MG63 (cell line): Measurements from ENCODE around the gene LZTS2. TPM values are rescaled to one million over a fixed set of nuclear protein-coding genes. Genes with fewer than 3 reads are reported as not detected.
"Not testable (repeated sequence)": the region's sequence is repeated elsewhere in the genome, so short reads cannot be mapped to it uniquely, and the experiment has no call there.

Experiments used
- DNase-seq: peaks from one replicate; pipeline ENCODE4 v3.0.0-alpha.2; 2020
- H3K27me3 ChIP-seq: fragments of 250-450 bp; sonication (Bioruptor Pico); 2 replicates; pipeline ENCODE4 v1.5.1; 2020; ENCODE audit warnings: mild to moderate bottlenecking, moderate library complexity
- H3K36me3 ChIP-seq: fragments of 250-450 bp; sonication (Bioruptor Pico); 2 replicates; pipeline ENCODE4 v1.5.1; 2020; ENCODE audit warnings: mild to moderate bottlenecking, moderate library complexity
- H3K4me3 ChIP-seq: fragments of 250-450 bp; sonication (Bioruptor Pico); 2 replicates; pipeline ENCODE4 v1.5.1; 2020; ENCODE audit warnings: mild to moderate bottlenecking, moderate library complexity
- H3K9me3 ChIP-seq: fragments of 250-450 bp; sonication (Bioruptor Pico); 2 replicates; pipeline ENCODE4 v1.5.1; 2020; ENCODE audit warnings: mild to moderate bottlenecking, moderate library complexity
- total RNA-seq: library from RNA; depleted of rRNA; stranded (reverse); fragments of >200 nt; shearing (Covaris generic); gene quantifications from 2 replicates; pipeline ENCODE4 v1.2.3, GENCODE V29; 2014; ENCODE audit warnings: low replicate concordance

The LZTS2 gene
- total RNA-seq, 1 experiment from 2014 or later: 64.4 TPM

GRCh38 chr10:100972904-100973535 lies 26.6 kb upstream of the LZTS2 start:
- Histone ChIP-seq H3K27me3 (no peaks in the 10 kb centered on the region), H3K4me3 (no peak overlapping the region), H3K36me3 (no peaks in the 10 kb centered on the region), H3K9me3 (no peaks in the 10 kb centered on the region)
- no peak for DNase-seq

GRCh38 chr10:100975397-100975796 lies 24.2 kb upstream of the LZTS2 start:
- H3K27me3 ChIP-seq, H3K4me3 ChIP-seq, H3K9me3 ChIP-seq, H3K36me3 ChIP-seq, DNase-seq: not testable (repeated sequence)

- Histone ChIP-seq H3K4me3 (no peak overlapping the region), H3K27me3 (no peaks in the 10 kb centered on the region), H3K36me3 (no peaks in the 10 kb centered on the region; the same call in none of the 2 replicates), H3K9me3 (no peaks in the 10 kb centered on the region)
- DNase-seq: no peak
Observed at GRCh38 chr10:100976906-100977305, 22.7 kb upstream of the LZTS2 start.

- H3K27me3 ChIP-seq: no peaks in the 10 kb centered on the region
- no peak for DNase-seq
- H3K36me3 ChIP-seq: no peaks in the 10 kb centered on the region; the same call in none of the 2 replicates
- H3K9me3 ChIP-seq: no peaks in the 10 kb centered on the region
- H3K4me3 ChIP-seq: no peak overlapping the region
Observed at GRCh38 chr10:100977436-100977835, 22.2 kb upstream of the LZTS2 start.

GRCh38 chr10:100978121-100978900 lies 21.3 kb upstream of the LZTS2 start:
- Histone ChIP-seq H3K9me3 (no peaks in the 10 kb centered on the region), H3K4me3 (no peak overlapping the region), H3K27me3 (no peaks in the 10 kb centered on the region), H3K36me3 (no peaks in the 10 kb centered on the region; the same call in none of the 2 replicates)
- DNase-seq: no peak

GRCh38 chr10:100978901-100979195 lies 20.8 kb upstream of the LZTS2 start:
- Histone ChIP-seq H3K27me3 (no peaks in the 10 kb centered on the region), H3K9me3 (no peaks in the 10 kb centered on the region), H3K36me3 (no peaks in the 10 kb centered on the region; the same call in none of the 2 replicates), H3K4me3 (no peak overlapping the region)
- DNase-seq: no peak

- H3K4me3 ChIP-seq: no peak overlapping the region
- H3K36me3 ChIP-seq: no peaks in the 10 kb centered on the region; the same call in none of the 2 replicates
- no peaks in the 10 kb centered on the region for H3K9me3 ChIP-seq
- DNase-seq: no peak
- H3K27me3 ChIP-seq: no peaks in the 10 kb centered on the region
Observed at GRCh38 chr10:100979791-100980272, 19.8 kb upstream of the LZTS2 start.

- Histone ChIP-seq H3K36me3 (no peaks in the 10 kb centered on the region; the same call in none of the 2 replicates), H3K27me3 (no peaks in the 10 kb centered on the region), H3K4me3 (no peak overlapping the region), H3K9me3 (no peaks in the 10 kb centered on the region)
- DNase-seq: no peak
Observed at GRCh38 chr10:100980311-100980710, 19.3 kb upstream of the LZTS2 start.

GRCh38 chr10:100980711-100981110 lies 18.9 kb upstream of the LZTS2 start:
- Histone ChIP-seq H3K27me3 (no peaks in the 10 kb centered on the region), H3K9me3 (no peaks in the 10 kb centered on the region)
- DNase-seq: no peak

GRCh38 chr10:100981178-100981772 lies 18.3 kb upstream of the LZTS2 start:
- no peaks in the 10 kb centered on the region for H3K27me3 ChIP-seq
- no peaks in the 10 kb centered on the region for H3K9me3 ChIP-seq
- H3K36me3 ChIP-seq: peaks cover 7% of the 10 kb centered on the region
- DNase-seq: no peak
- H3K4me3 ChIP-seq: no peak overlapping the region

More at GRCh38 chr10:100980711-100981110, 18.9 kb upstream of the LZTS2 start:
- Histone ChIP-seq H3K4me3 (no peak overlapping the region), H3K36me3 (peaks cover under 1% of the 10 kb centered on the region)

- no peak for DNase-seq
- H3K36me3 ChIP-seq: peaks cover 14% of the 10 kb centered on the region
- H3K9me3 ChIP-seq: no peaks in the 10 kb centered on the region
- no peaks in the 10 kb centered on the region for H3K27me3 ChIP-seq
- no peak overlapping the region for H3K4me3 ChIP-seq
Observed at GRCh38 chr10:100982916-100983830, 16.4 kb upstream of the LZTS2 start.

GRCh38 chr10:100983868-100984671 lies 15.5 kb upstream of the LZTS2 start:
- Histone ChIP-seq H3K27me3 (no peaks in the 10 kb centered on the region), H3K4me3 (no peak overlapping the region), H3K9me3 (no peaks in the 10 kb centered on the region), H3K36me3 (peaks cover 22% of the 10 kb centered on the region)
- no peak for DNase-seq

GRCh38 chr10:100984672-100985177 lies 14.9 kb upstream of the LZTS2 start:
- Histone ChIP-seq H3K9me3 (no peaks in the 10 kb centered on the region), H3K27me3 (no peaks in the 10 kb centered on the region), H3K4me3 (no peak overlapping the region), H3K36me3 (peaks cover 29% of the 10 kb centered on the region)
- DNase-seq: no peak

GRCh38 chr10:100985336-100985735 lies 14.3 kb upstream of the LZTS2 start:
- no peaks in the 10 kb centered on the region for H3K9me3 ChIP-seq
- no peak for DNase-seq
- H3K27me3 ChIP-seq: no peaks in the 10 kb centered on the region
- no peak overlapping the region for H3K4me3 ChIP-seq
- peaks cover 35% of the 10 kb centered on the region for H3K36me3 ChIP-seq

- Histone ChIP-seq H3K9me3 (no peaks in the 10 kb centered on the region), H3K27me3 (no peaks in the 10 kb centered on the region), H3K36me3 (peaks cover 47% of the 10 kb centered on the region), H3K4me3 (peak overlapping the region; percentile 100)
- no peak for DNase-seq
Observed at GRCh38 chr10:100986623-100986951, 13.0 kb upstream of the LZTS2 start.
